Fibroblast of the aortic adventitia (primary cell): ENCODE results near the gene VAT1L. TPM values are rescaled to one million over a fixed set of nuclear protein-coding genes. Genes with fewer than 3 reads are reported as not detected.

Source experiments
- DNase-seq: peaks from one replicate; pipeline ENCODE4 v3.0.0-alpha.2; 2010; ENCODE audit warnings: low read depth
- H3K4me3 ChIP-seq: 2 replicates; pipeline ENCODE4 v1.5.1; 2011; ENCODE audit warnings: low read depth, mild to moderate bottlenecking, control low read depth, low read length, moderate library complexity
- total RNA-seq: library from RNA; depleted of rRNA; stranded (reverse); fragments of >200 nt; gene quantifications from 2 replicates; pipeline ENCODE4 v1.2.3, GENCODE V29; 2012; ENCODE audit warnings: low replicate concordance
- TF ChIP-seq, protein P1 (sequence below): IDR thresholded peaks from 2 replicates; pipeline ENCODE4 v1.5.1; 2011; ENCODE audit warnings: mild to moderate bottlenecking, low read length, control low read depth, inconsistent platforms; ENCODE audit not compliant: insufficient read depth

VAT1L gene
- total RNA-seq, 1 donor = 12.2 TPM

DNA sequence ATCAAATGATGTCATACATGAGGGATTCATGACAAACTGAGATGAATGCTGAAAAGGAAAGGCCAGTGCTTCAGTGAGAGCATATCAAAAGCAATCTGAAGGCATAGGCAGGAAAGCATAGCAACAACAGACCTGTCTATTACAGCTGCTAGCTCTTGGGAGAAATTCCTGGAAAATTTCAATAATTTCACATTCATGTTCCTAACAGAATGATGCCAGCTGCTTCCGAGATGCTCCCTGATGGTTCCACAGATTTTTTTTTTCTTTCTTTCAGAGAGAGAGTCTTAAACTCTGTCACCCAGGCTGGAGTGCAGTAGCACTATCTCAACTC lies 183.7 kb downstream of the VAT1L start:
- H3K4me3 ChIP-seq = no peak overlapping the region
- TF ChIP-seq, protein P1, sequence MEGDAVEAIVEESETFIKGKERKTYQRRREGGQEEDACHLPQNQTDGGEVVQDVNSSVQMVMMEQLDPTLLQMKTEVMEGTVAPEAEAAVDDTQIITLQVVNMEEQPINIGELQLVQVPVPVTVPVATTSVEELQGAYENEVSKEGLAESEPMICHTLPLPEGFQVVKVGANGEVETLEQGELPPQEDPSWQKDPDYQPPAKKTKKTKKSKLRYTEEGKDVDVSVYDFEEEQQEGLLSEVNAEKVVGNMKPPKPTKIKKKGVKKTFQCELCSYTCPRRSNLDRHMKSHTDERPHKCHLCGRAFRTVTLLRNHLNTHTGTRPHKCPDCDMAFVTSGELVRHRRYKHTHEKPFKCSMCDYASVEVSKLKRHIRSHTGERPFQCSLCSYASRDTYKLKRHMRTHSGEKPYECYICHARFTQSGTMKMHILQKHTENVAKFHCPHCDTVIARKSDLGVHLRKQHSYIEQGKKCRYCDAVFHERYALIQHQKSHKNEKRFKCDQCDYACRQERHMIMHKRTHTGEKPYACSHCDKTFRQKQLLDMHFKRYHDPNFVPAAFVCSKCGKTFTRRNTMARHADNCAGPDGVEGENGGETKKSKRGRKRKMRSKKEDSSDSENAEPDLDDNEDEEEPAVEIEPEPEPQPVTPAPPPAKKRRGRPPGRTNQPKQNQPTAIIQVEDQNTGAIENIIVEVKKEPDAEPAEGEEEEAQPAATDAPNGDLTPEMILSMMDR = no peak
- no peak for DNase-seq

DNA sequence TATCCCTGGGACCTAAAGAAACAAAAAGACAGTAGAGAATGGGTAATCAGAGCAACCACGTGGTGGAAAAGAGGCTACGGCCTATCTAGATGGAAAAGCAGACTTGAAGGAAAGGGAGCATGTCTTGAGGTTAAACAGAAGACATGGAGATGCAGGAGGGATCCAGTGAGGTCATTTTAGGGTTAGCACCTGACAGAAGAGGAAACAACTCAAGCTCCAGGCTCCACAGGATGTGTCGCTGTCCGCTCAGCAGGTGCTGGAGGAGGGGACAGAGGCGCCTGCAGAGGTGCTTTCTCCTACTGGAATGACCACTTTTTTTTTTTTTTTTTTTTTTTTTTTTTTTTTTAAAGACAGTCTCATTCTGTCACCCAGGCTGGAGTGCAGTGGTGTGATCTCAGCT lies 186.5 kb downstream of the VAT1L start:
- TF ChIP-seq, protein P1 = no peak

DNA sequence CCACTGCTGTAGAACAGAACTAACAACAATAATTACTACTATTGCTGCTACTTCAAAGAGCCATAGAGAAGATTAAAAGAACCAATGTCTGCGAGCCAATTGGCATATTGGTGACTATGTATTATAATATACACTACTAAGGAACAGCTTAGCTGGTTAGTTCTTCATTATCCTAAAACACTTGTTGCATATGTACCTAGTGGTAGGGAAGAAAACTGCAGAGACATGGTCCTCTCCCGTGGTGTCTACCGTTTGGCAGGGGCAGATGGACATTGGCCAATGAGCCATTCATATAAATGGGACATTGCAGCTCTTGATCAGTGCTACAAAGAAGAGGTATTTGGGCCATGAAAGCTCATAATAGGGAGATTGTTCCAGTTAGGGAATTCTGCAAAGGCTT lies 187.6 kb downstream of the VAT1L start:
- no peak for DNase-seq
- no peak overlapping the region for H3K4me3 ChIP-seq
- TF ChIP-seq, protein P1 = no peak

More for the DNA sequence above, 186.5 kb downstream of the VAT1L start:
- no peak overlapping the region for H3K4me3 ChIP-seq
- no peak for DNase-seq

DNA sequence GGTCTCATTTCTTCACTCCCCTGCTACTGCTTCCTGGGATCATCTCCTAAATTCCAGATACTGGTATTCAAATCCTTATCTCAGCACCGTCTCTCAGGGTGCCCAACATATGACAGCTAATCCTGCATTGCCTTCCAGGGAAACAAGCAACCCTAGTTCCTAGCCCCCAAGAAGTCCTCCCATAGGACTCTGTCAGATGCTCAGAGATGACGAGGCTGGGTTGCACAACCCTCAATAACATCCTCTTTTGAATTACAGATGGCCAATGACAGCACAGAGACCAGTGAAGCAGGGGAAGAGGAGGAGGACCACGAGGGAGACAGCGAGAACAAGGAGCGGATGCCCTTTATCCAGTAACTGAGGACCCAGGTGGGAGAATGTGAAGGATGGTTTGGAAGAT lies 189.0 kb downstream of the VAT1L start:
- no peak for DNase-seq
- TF ChIP-seq, protein P1 = no peak
- no peak overlapping the region for H3K4me3 ChIP-seq

DNA sequence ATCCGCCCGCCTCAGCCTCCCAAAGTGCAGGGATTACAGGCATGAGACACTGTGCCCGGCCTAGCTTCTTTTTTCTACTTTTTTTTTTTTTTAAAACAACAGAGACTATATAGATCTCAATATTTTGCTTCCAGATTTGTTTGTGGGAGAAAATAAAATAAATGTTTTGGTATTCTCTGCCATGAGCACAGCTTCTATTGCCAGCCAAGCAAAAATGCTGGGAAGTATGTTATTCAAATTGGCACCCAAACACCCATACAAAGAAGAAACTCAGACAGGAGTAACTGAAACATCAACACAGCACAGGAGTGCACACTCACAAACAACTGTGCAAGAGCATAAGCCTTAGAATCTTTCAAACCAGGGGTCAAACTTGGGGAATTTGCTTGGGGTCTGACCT lies 196.7 kb downstream of the VAT1L start:
- TF ChIP-seq, protein P1 = no peak
- DNase-seq = no peak
- H3K4me3 ChIP-seq = no peak overlapping the region

DNA sequence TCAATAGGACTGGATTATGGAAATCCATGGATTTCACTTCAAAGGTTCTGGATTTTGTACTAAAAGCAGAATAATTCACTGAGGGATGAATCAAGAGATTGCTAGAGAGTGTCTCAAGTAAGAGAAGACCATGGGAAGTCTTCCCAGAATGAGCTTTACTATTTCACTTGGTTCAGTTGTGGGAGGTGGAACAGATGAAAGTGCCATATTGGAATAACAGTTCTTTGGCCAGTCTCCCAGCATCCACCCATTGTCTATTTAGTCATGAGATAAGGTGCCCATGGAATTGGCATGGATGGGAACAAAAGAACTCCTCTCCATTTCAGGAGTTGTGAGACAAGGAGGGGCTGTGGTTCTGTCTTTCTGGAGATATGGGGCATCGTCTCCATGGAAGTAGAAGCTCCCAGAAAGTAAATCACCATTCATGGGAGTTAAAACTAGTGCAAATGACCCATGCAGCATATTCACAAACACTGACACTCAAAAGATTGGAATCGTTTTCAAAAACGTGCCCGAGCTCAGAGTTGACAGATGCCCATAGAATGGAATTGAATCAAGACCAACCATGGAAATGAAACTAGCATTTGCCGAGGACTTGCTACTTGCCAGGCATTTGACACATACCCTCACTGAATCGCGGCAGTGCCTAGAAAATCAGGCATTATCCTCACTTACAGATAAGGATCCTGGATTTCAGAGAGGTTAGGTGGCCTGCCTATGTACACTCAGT lies 197.8 kb downstream of the VAT1L start:
- H3K4me3 ChIP-seq = no peak overlapping the region
- TF ChIP-seq, protein P1 = no peak
- DNase-seq = no peak

DNA sequence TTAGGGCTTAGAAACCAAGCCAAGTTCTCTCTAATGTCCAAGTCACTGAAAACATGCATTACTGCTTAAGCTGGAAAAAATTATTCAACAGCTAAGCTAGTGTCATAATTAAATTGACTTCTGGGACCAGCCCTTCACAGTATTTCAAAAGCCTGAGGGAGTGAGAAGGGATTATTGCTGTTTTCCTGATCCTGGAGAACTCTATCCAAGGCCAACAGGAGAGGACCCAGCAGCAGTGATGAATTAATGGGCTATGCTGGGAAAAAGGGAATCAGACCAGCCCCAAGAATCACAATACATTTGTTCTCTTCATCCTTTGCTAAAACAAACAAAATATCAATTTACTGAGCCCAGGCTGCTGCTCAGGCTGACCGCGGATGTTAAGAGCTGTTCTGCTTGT lies 199.4 kb downstream of the VAT1L start:
- no peak for DNase-seq
- no peak overlapping the region for H3K4me3 ChIP-seq
- TF ChIP-seq, protein P1 = no peak
